Prostate gland (tissue), 2 donors: ENCODE results near the gene KAZN. TPM values are rescaled to one million over a fixed set of nuclear protein-coding genes. Genes with fewer than 3 reads are reported as not detected.

Source experiments
- DNase-seq: peaks from one replicate; pipeline ENCODE4 v3.0.0-alpha.2; 2019; ENCODE audit warnings: low spot score
- H3K27ac ChIP-seq, 2 donors: fragments of 200-600 bp; sonication (generic); 2 replicates each; pipeline ENCODE4 v1.5.1; 2017 to 2019
- H3K27me3 ChIP-seq: fragments of 200-600 bp; sonication (generic); replicated peaks from 2 replicates; pipeline ENCODE4 v1.5.1; 2019; ENCODE audit not compliant: insufficient read depth
- H3K36me3 ChIP-seq, 2 donors: fragments of 200-600 bp; sonication (generic); 1 replicate in 1 of 2; 2 replicates in 1 of 2; pipeline versions ENCODE4 v1.5.1 to v1.8.1; 2017 to 2019
- H3K4me1 ChIP-seq: fragments of 200-600 bp; sonication (generic); replicated peaks from 2 replicates; pipeline ENCODE4 v1.5.1; 2019
- H3K4me3 ChIP-seq, 2 donors: fragments of 200-600 bp; sonication (generic); 2 replicates each; pipeline ENCODE4 v1.5.1; 2017 to 2019
- H3K9me3 ChIP-seq: fragments of 200-600 bp; sonication (generic); 2 replicates; pipeline ENCODE4 v1.5.1; 2017
- POLR2A ChIP-seq: fragments of 450-650 bp; IDR thresholded peaks from one replicate; pipeline ENCODE4 v1.6.1; 2016; ENCODE audit warnings: antibody characterized with exemption, mild to moderate bottlenecking
- POLR2AphosphoS5 ChIP-seq: sonication (generic); formaldehyde crosslinking; IDR thresholded peaks from one replicate; pipeline ENCODE4 v1.6.1; 2017; ENCODE audit warnings: antibody characterized with exemption
- WGBS: methylation state at CpG from one replicate; pipeline ENCODE4 v1.1.5; 2018; 5-methylcytosine and 5-hydroxymethylcytosine counted together
- intact Hi-C: fragments of 100-400 bp; cut with DNase I; formaldehyde crosslinking; loops from one replicate; pipeline ENCODE4 v1.14.2; 2022
- total RNA-seq, 2 donors: library from RNA; depleted of rRNA; stranded (reverse); fragments of >200 nt; gene quantifications; one replicate each; pipeline ENCODE4 v1.1.0, GENCODE V29; 2016
- TF ChIP-seq, protein P1 (sequence below), 4 experiments: fragments of 200-600 bp in 2 of 4; fragments of 450-650 bp in 2 of 4; sonication (generic) in 2 of 4; IDR thresholded peaks; 1 replicate in 3 of 4; 2 replicates in 1 of 4; pipeline ENCODE4 v1.5.1; 2016 to 2019; ENCODE audit warnings: antibody characterized with exemption in 4 of 4, mild to moderate bottlenecking in 2 of 4, moderate library complexity in 2 of 4

Gene KAZN
- total RNA-seq, 2 donors from 2014 or later, result 8.3 to 12.7 TPM

DNA sequence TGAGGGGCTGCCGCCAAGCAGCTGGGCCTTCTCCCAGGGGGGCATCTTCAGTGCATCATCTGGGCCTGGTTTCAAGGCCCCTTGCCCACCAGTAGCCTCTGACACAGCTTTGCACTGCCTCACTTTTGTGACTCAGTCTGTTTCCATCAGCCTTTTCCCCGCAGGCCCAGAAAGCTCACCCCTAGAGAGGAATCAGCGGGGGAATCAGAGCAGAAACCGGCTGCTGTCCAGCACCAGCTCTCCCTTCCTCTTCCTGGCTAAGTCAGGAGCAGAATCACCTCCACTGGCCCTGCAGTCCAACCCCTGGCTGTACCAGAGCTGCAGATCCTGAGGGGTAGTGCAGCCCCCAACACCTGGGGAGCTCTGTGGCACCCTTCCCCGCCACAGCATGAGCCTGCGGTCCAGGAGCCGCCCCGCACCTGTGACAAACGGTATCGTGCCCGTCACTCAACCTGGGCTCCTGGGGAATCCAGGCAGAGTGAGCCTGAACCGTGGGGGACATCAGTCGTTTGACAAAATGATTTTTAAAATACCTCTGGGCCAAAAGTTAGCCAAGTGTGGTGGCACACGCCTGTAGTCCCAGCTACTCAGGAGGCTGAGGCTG lies 471.8 kb downstream of the KAZN start:
- no peaks in the 10 kb centered on the region for H3K4me1 ChIP-seq
- TF ChIP-seq POLR2A, result no peak
- TF ChIP-seq, protein P1, sequence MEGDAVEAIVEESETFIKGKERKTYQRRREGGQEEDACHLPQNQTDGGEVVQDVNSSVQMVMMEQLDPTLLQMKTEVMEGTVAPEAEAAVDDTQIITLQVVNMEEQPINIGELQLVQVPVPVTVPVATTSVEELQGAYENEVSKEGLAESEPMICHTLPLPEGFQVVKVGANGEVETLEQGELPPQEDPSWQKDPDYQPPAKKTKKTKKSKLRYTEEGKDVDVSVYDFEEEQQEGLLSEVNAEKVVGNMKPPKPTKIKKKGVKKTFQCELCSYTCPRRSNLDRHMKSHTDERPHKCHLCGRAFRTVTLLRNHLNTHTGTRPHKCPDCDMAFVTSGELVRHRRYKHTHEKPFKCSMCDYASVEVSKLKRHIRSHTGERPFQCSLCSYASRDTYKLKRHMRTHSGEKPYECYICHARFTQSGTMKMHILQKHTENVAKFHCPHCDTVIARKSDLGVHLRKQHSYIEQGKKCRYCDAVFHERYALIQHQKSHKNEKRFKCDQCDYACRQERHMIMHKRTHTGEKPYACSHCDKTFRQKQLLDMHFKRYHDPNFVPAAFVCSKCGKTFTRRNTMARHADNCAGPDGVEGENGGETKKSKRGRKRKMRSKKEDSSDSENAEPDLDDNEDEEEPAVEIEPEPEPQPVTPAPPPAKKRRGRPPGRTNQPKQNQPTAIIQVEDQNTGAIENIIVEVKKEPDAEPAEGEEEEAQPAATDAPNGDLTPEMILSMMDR (IDR thresholded peaks at IDR 0.05), result no peak
- TF ChIP-seq POLR2AphosphoS5, result no peak
- no peak for DNase-seq
- no peak overlapping the region for H3K4me3 ChIP-seq
- 89% methylated on average over 14 of the region's 14 CpGs for WGBS
- no peaks in the 10 kb centered on the region for H3K36me3 ChIP-seq
- intact Hi-C loops, result no loop called here
- H3K27me3 ChIP-seq, result no peaks in the 10 kb centered on the region
- no peaks in the 10 kb centered on the region for H3K9me3 ChIP-seq
- peak overlapping the region in 1 of 2 donors; percentile 75 for H3K27ac ChIP-seq

DNA sequence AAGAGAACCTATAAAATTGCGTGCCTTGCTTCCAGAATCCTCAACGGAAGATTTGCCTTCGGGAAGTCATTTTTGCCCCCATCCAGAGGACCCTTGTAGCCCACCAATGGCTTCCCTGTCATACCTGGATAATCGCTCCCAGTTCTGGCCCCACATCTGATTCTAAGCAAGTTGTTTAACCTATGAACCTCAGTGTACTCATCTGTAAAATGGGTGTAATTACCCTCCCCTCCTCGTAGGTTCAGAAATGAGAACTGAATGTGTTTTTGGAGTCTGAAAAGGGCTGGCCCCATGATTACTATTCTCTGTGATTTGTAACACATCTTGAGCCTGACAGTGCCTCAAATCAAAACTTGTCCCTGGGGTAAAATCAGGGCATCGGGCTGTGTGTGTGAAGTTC lies 473.5 kb downstream of the KAZN start:
- DNase-seq, result no peak
- no peak overlapping the region for H3K4me3 ChIP-seq
- H3K27me3 ChIP-seq, result no peaks in the 10 kb centered on the region
- H3K4me1 ChIP-seq, result no peaks in the 10 kb centered on the region
- no peaks in the 10 kb centered on the region for H3K9me3 ChIP-seq
- 97% methylated on average over 6 of the region's 6 CpGs for WGBS
- no peaks in the 10 kb centered on the region for H3K36me3 ChIP-seq
- intact Hi-C loops, result no loop called here
- no peak overlapping the region for H3K27ac ChIP-seq
- TF ChIP-seq, protein P1 (IDR thresholded peaks at IDR 0.05), result no peak
- TF ChIP-seq POLR2A (no peak), POLR2AphosphoS5 (no peak)

DNA sequence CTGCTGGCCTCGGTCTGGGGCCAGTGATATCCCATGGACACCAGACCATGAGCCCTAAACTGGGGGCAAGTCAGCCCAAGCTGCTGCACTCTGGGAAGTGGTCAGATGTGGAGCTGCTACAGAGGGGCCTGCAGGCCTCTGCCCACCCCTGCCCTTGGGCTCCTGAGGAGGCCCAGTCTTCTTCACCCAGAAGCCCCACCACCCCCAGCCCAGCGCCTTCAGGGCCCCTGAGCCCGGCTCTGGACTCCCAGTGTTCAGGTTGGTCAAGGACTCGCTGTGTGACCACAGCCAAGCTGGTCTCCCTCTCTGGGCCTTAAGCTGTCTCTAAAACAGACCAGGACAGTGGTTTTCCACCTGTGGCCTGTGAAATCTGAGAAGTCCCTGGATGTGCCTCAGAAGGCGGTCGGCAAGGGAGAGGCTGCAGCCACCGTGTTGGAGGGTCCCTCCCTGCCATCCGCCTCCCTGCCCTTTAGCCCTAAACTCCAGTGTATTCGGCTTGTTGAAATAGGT lies 475.4 kb downstream of the KAZN start:
- H3K9me3 ChIP-seq, result no peaks in the 10 kb centered on the region
- intact Hi-C loops, result no loop called here
- no peaks in the 10 kb centered on the region for H3K4me1 ChIP-seq
- no peak overlapping the region for H3K4me3 ChIP-seq
- TF ChIP-seq POLR2A (no peak), POLR2AphosphoS5 (no peak)
- TF ChIP-seq, protein P1 (IDR thresholded peaks at IDR 0.05), result no peak
- H3K27me3 ChIP-seq, result no peaks in the 10 kb centered on the region
- no peaks in the 10 kb centered on the region for H3K36me3 ChIP-seq
- 86% methylated on average over 9 of the region's 9 CpGs for WGBS
- DNase-seq, result no peak
- H3K27ac ChIP-seq, result no peak overlapping the region

GRCh38 chr1:15075175-15075574 lies 476.7 kb downstream of the KAZN start:
- WGBS, result 94% methylated on average over 6 of the region's 6 CpGs
- intact Hi-C loops, result no loop called here
- TF ChIP-seq, protein P1 (IDR thresholded peaks at IDR 0.05), result no peak
- TF ChIP-seq POLR2A (no peak), POLR2AphosphoS5 (no peak)

DNA sequence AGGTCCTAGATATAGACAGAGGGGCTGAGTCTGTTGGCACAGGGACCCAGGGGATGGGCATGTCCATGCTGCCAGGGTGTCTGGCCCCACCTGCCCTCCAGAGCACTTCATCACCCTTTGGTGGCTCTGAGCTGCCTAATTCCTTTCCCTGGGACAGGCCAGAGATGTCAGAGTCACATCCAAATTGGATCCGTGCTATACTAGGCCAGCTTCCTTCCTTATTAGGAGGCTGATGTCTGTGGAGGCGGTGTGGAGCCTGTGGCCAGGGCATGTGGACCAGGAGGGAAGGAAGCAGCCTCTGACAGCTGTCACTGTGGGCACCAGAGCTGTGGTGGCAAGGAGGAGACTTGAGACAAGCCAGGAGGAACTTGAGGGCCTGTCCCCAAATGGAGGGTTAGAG lies 477.3 kb downstream of the KAZN start:
- H3K36me3 ChIP-seq, result no peaks in the 10 kb centered on the region
- TF ChIP-seq, protein P1 (IDR thresholded peaks at IDR 0.05), result no peak
- TF ChIP-seq POLR2A (no peak), POLR2AphosphoS5 (no peak)
- no peaks in the 10 kb centered on the region for H3K4me1 ChIP-seq
- H3K9me3 ChIP-seq, result no peaks in the 10 kb centered on the region
- no peaks in the 10 kb centered on the region for H3K27me3 ChIP-seq
- intact Hi-C loops, result no loop called here
- DNase-seq, result no peak
- no peak overlapping the region for H3K4me3 ChIP-seq
- 47% methylated on average over 2 of the region's 2 CpGs for WGBS
- H3K27ac ChIP-seq, result peak overlapping the region; percentile 39 to 48

More at GRCh38 chr1:15075175-15075574, 476.7 kb downstream of the KAZN start:
- Histone ChIP-seq H3K27me3 (no peaks in the 10 kb centered on the region), H3K4me1 (no peaks in the 10 kb centered on the region), H3K27ac (peak overlapping the region in 1 of 2 donors; percentile 39), H3K36me3 (no peaks in the 10 kb centered on the region), H3K4me3 (no peak overlapping the region), H3K9me3 (no peaks in the 10 kb centered on the region)
- DNase-seq, result no peak
